Neural cell (in vitro differentiated cells): ENCODE measurements around the gene EPB42. TPM values are rescaled to one million over a fixed set of nuclear protein-coding genes. Genes with fewer than 3 reads are reported as not detected.

Experiments used
- H2AFZ ChIP-seq: fragments of 200-600, 300-800 bp; sonication (generic), shearing (Covaris generic); 2 replicates; pipeline ENCODE4 v1.6.0; 2014; ENCODE audit warnings: low read depth, mild to moderate bottlenecking, antibody characterized with exemption, low read length, moderate library complexity
- H3F3A ChIP-seq: fragments of 200-600 bp; shearing (Covaris generic); 2 replicates; pipeline ENCODE4 v1.6.1; 2016; ENCODE audit warnings: mild to moderate bottlenecking, moderate library complexity, mixed read lengths, antibody characterized with exemption, low read length; ENCODE audit not compliant: insufficient read depth, poor library complexity, severe bottlenecking
- H3K27ac ChIP-seq: fragments of 200-600, 300-800 bp; sonication (generic), shearing (Covaris generic); 2 replicates; pipeline ENCODE4 v1.5.1; 2014; ENCODE audit warnings: mild to moderate bottlenecking, low read length, moderate library complexity
- H3K27me3 ChIP-seq: fragments of 300-800, 200-600 bp; sonication (generic), shearing (Covaris generic); 2 replicates; pipeline ENCODE4 v1.6.0; 2014; ENCODE audit warnings: mild to moderate bottlenecking, low read depth, low read length, moderate library complexity; ENCODE audit not compliant: insufficient read depth
- H3K36me3 ChIP-seq: fragments of 300-800, 200-600 bp; sonication (generic), shearing (Covaris generic); 2 replicates; pipeline ENCODE4 v1.5.1; 2014; ENCODE audit warnings: mild to moderate bottlenecking, antibody characterized with exemption, low read length, moderate library complexity; ENCODE audit not compliant: insufficient read depth
- H3K4me2 ChIP-seq: fragments of 300-800, 200-600 bp; sonication (generic), shearing (Covaris generic); 2 replicates; pipeline ENCODE4 v1.6.0; 2014; ENCODE audit warnings: mild to moderate bottlenecking, low read length
- H3K4me3 ChIP-seq: fragments of 300-800, 200-600 bp; sonication (generic), shearing (Covaris generic); 2 replicates; pipeline ENCODE4 v1.5.1; 2014; ENCODE audit warnings: mild to moderate bottlenecking, low read length, moderate library complexity
- H3K79me2 ChIP-seq: fragments of 200-600 bp; shearing (Covaris generic); replicated peaks from 2 replicates; pipeline ENCODE4 v1.6.0; 2014; ENCODE audit warnings: mild to moderate bottlenecking, low read length, moderate library complexity; ENCODE audit not compliant: insufficient read depth
- H3K9ac ChIP-seq: fragments of 300-800, 200-600 bp; sonication (generic), shearing (Covaris generic); 2 replicates; pipeline ENCODE4 v1.6.1; 2016; ENCODE audit warnings: mild to moderate bottlenecking, low read length, mixed read lengths
- H3K9me2 ChIP-seq: fragments of 200-600 bp; shearing (Covaris generic); 2 replicates; pipeline ENCODE4 v1.6.1; 2016; ENCODE audit warnings: mild to moderate bottlenecking, low read length, mixed read lengths; ENCODE audit not compliant: insufficient read depth
- H3K9me3 ChIP-seq: fragments of 200-600, 300-800 bp; sonication (generic), shearing (Covaris generic); 2 replicates; pipeline ENCODE4 v1.6.1; 2016; ENCODE audit warnings: mild to moderate bottlenecking, mixed run types, low read length, moderate library complexity, mixed read lengths
- H4K20me1 ChIP-seq: fragments of 200-600 bp; shearing (Covaris generic); 2 replicates; pipeline ENCODE4 v1.6.1; 2016; ENCODE audit warnings: mild to moderate bottlenecking, mixed run types; ENCODE audit not compliant: insufficient read depth
- CTCF ChIP-seq: fragments of 450-650 bp; IDR thresholded peaks from 2 replicates; pipeline ENCODE4 v1.5.1; 2014; ENCODE audit warnings: antibody characterized with exemption, mild to moderate bottlenecking, moderate library complexity; ENCODE audit not compliant: poor library complexity, severe bottlenecking
- EP300 ChIP-seq: fragments of 450-650 bp; conservative IDR thresholded peaks from 2 replicates; pipeline ENCODE4 v1.6.1; 2014; ENCODE audit warnings: antibody characterized with exemption, mild to moderate bottlenecking, moderate library complexity; ENCODE audit not compliant: poor library complexity, severe bottlenecking
- EZH2 ChIP-seq: fragments of 200-600, 300-800 bp; shearing (Covaris generic), sonication (generic); IDR thresholded peaks from 2 replicates; pipeline ENCODE4 v1.6.1; 2014; ENCODE audit warnings: antibody characterized with exemption, low read length, borderline replicate concordance, mild to moderate bottlenecking; ENCODE audit not compliant: insufficient read depth, poor library complexity, severe bottlenecking
- RAD21 ChIP-seq: fragments of 450-650 bp; conservative IDR thresholded peaks from 2 replicates; pipeline ENCODE4 v1.6.1; 2014; ENCODE audit warnings: antibody characterized with exemption, mild to moderate bottlenecking, moderate library complexity
- REST ChIP-seq: IDR thresholded peaks from 2 replicates; pipeline ENCODE4 v1.6.1; 2012; ENCODE audit warnings: borderline replicate concordance
- SMC3 ChIP-seq: fragments of 450-650 bp; conservative IDR thresholded peaks from 2 replicates; pipeline ENCODE4 v1.6.1; 2014; ENCODE audit warnings: antibody characterized with exemption, mild to moderate bottlenecking, moderate library complexity; ENCODE audit not compliant: poor library complexity
- TAF1 ChIP-seq: IDR thresholded peaks from 2 replicates; pipeline ENCODE4 v1.6.1; 2012; ENCODE audit warnings: low read depth
- polyA plus RNA-seq: library from polyadenylated mRNA; depleted of rRNA; stranded (reverse); fragments of >200 nt; gene quantifications from 2 replicates; pipeline ENCODE4 v1.2.3, GENCODE V29; 2014

Gene EPB42
- polyA plus RNA-seq, 1 donor from 2014 or later, result not detected

- no peak for TF ChIP-seq REST
- no peak for TF ChIP-seq EP300
Measured at GRCh38 chr15:43215961-43216360, 4.9 kb downstream of the EPB42 start (continued).

- Histone ChIP-seq H2AFZ (no peak overlapping the region), H3F3A (no peaks in the 10 kb centered on the region), H3K9ac (no peak overlapping the region), H3K9me2 (no peaks in the 10 kb centered on the region), H3K36me3 (no peaks in the 10 kb centered on the region), H3K27me3 (no peaks in the 10 kb centered on the region), H3K9me3 (no peaks in the 10 kb centered on the region), H3K79me2 (no peaks in the 10 kb centered on the region), H3K27ac (no peak overlapping the region), H3K4me3 (no peak overlapping the region), H3K4me2 (no peak overlapping the region), H4K20me1 (no peaks in the 10 kb centered on the region)
- TF ChIP-seq TAF1 (no peak), RAD21 (no peak), REST (no peak), SMC3 (no peak), EZH2 (no peak), CTCF (no peak)
Measured at GRCh38 chr15:43214592-43215295, 6.1 kb downstream of the EPB42 start.
